ENCODE results near the gene CELSR1. TPM values are rescaled to one million over a fixed set of nuclear protein-coding genes. Genes with fewer than 3 reads are reported as not detected.

The CELSR1 gene
- total RNA-seq, 1 donor from 2014 or later, result 32.9 TPM

- Histone ChIP-seq H3K27me3 (no peaks in the 10 kb centered on the region), H3K9me3 (no peaks in the 10 kb centered on the region), H3K4me3 (no peak overlapping the region), H3K4me1 (peaks cover 12% of the 10 kb centered on the region), H3K27ac (no peak overlapping the region), H3K36me3 (peaks cover 0 to 73% of the 10 kb centered on the region in 2 donors)
- intact Hi-C loops (cut with DNase I), result no loop called here
- TF ChIP-seq CTCF (IDR thresholded peaks at IDR 0.05) (no peak), POLR2A (IDR thresholded peaks at IDR 0.05) (no peak), POLR2AphosphoS5 (IDR thresholded peaks at IDR 0.05; ENCODE audit: insufficient read depth in 1 of 2, low read depth in 1 of 2) (no peak)
- DNase-seq (ENCODE audit: extremely low spot score in 2 of 2), result no peak
Measured at GRCh38 chr22:46352276-46352675, 185.1 kb downstream of the CELSR1 start.

GRCh38 chr22:46351767-46352166 lies 185.7 kb downstream of the CELSR1 start:
- DNase-seq (ENCODE audit: extremely low spot score in 2 of 2), result no peak
- Histone ChIP-seq H3K4me1 (peaks cover 12% of the 10 kb centered on the region), H3K36me3 (peaks cover 0 to 76% of the 10 kb centered on the region in 2 donors), H3K27me3 (no peaks in the 10 kb centered on the region), H3K27ac (no peak overlapping the region), H3K9me3 (no peaks in the 10 kb centered on the region), H3K4me3 (no peak overlapping the region)
- intact Hi-C loops (cut with DNase I), result no loop called here
- TF ChIP-seq CTCF (IDR thresholded peaks at IDR 0.05) (no peak), POLR2AphosphoS5 (IDR thresholded peaks at IDR 0.05; ENCODE audit: insufficient read depth in 1 of 2, low read depth in 1 of 2) (no peak), POLR2A (IDR thresholded peaks at IDR 0.05) (no peak)

GRCh38 chr22:46351131-46351735 lies 186.2 kb downstream of the CELSR1 start:
- intact Hi-C loops (cut with DNase I), result no loop called here

GRCh38 chr22:46350646-46351045 lies 186.8 kb downstream of the CELSR1 start:
- Histone ChIP-seq H3K4me1 (peaks cover 12% of the 10 kb centered on the region), H3K9me3 (no peaks in the 10 kb centered on the region), H3K27me3 (no peaks in the 10 kb centered on the region), H3K36me3 (peaks cover 0 to 81% of the 10 kb centered on the region in 2 donors), H3K27ac (no peak overlapping the region), H3K4me3 (no peak overlapping the region)
- intact Hi-C loops (cut with DNase I), result no loop called here
- no peak for TF ChIP-seq POLR2AphosphoS5 (IDR thresholded peaks at IDR 0.05; ENCODE audit: insufficient read depth in 1 of 2, low read depth in 1 of 2)
- TF ChIP-seq CTCF (IDR thresholded peaks at IDR 0.05), result no peak
- no peak for TF ChIP-seq POLR2A (IDR thresholded peaks at IDR 0.05)
- no peak for DNase-seq (ENCODE audit: extremely low spot score in 2 of 2)

More at GRCh38 chr22:46351131-46351735, 186.2 kb downstream of the CELSR1 start:
- H3K4me1 ChIP-seq, result peaks cover 12% of the 10 kb centered on the region
- H3K27ac ChIP-seq, result no peak overlapping the region
- no peak for TF ChIP-seq POLR2AphosphoS5 (IDR thresholded peaks at IDR 0.05; ENCODE audit: insufficient read depth in 1 of 2, low read depth in 1 of 2)
- no peak for TF ChIP-seq CTCF (IDR thresholded peaks at IDR 0.05)
- TF ChIP-seq POLR2A (IDR thresholded peaks at IDR 0.05), result no peak
- no peaks in the 10 kb centered on the region for H3K9me3 ChIP-seq
- no peak overlapping the region for H3K4me3 ChIP-seq
- no peak for DNase-seq (ENCODE audit: extremely low spot score in 2 of 2)
- H3K36me3 ChIP-seq, result peaks cover 0 to 76% of the 10 kb centered on the region in 2 donors
- no peaks in the 10 kb centered on the region for H3K27me3 ChIP-seq

DNA sequence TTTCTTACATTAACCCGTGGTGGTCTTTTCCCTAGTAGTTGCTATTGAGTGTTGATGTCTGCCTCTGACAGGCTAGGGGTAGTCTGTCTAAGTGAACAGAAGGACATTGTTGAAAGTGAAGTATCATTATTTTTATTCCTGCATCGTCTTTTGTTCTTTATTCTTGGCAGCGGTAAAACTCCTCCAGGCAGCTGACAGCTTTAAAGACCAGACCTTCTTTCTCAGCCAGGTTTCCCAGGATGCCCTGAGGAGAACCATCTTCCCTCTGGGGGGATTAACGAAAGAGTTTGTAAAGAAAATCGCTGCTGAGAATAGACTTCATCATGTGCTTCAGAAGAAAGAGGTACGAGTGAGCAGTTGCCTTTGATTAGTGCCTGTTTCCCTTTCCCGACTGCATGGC lies 187.3 kb downstream of the CELSR1 start:
- Histone ChIP-seq H3K27me3 (no peaks in the 10 kb centered on the region), H3K36me3 (peaks cover 0 to 86% of the 10 kb centered on the region in 2 donors), H3K9me3 (no peaks in the 10 kb centered on the region), H3K4me1 (peaks cover 12% of the 10 kb centered on the region), H3K4me3 (no peak overlapping the region), H3K27ac (no peak overlapping the region)
- no peak for TF ChIP-seq CTCF (IDR thresholded peaks at IDR 0.05)
- no peak for TF ChIP-seq POLR2AphosphoS5 (IDR thresholded peaks at IDR 0.05; ENCODE audit: insufficient read depth in 1 of 2, low read depth in 1 of 2)
- no peak for TF ChIP-seq POLR2A (IDR thresholded peaks at IDR 0.05)
- no peak for DNase-seq (ENCODE audit: extremely low spot score in 2 of 2)
- intact Hi-C loops (cut with DNase I), result no loop called here

Data from vagina (tissue), 2 donors.